Liver (tissue), 9 donors: ENCODE measurements around the gene CPLX1. TPM values are rescaled to one million over a fixed set of nuclear protein-coding genes. Genes with fewer than 3 reads are reported as not detected.

Experiments used
- DNase-seq: peaks from one replicate; pipeline ENCODE4 v3.0.0-alpha.2; 2017; ENCODE audit warnings: low spot score
- H3K27ac ChIP-seq, 2 donors: one replicate each; pipeline ENCODE4 v1.7.0; 2013; ENCODE audit warnings: inconsistent platforms in 2 of 2, low read length in 2 of 2, control low read depth in 1 of 2, low read depth in 1 of 2, mild to moderate bottlenecking in 1 of 2
- H3K27me3 ChIP-seq, 4 donors: one replicate each; pipeline versions ENCODE4 v1.6.1 to v1.7.0; 2013; ENCODE audit warnings: low read length in 3 of 4, inconsistent platforms in 1 of 4, mild to moderate bottlenecking in 1 of 4, moderate library complexity in 1 of 4; ENCODE audit not compliant: control insufficient read depth in 4 of 4, insufficient read depth in 4 of 4
- H3K36me3 ChIP-seq, 4 donors: one replicate each; pipeline versions ENCODE4 v1.6.1 to v1.7.0; 2013; ENCODE audit warnings: low read length in 3 of 4, mild to moderate bottlenecking in 3 of 4, low read depth in 1 of 4, moderate library complexity in 1 of 4; ENCODE audit not compliant: control insufficient read depth in 4 of 4, insufficient read depth in 3 of 4
- H3K4me1 ChIP-seq, 4 donors: one replicate each; pipeline versions ENCODE4 v1.6.1 to v1.7.0; 2013; ENCODE audit warnings: low read length in 3 of 4, mild to moderate bottlenecking in 3 of 4, moderate library complexity in 1 of 4; ENCODE audit not compliant: control insufficient read depth in 4 of 4, insufficient read depth in 4 of 4
- H3K4me3 ChIP-seq, 3 donors: one replicate each; pipeline versions ENCODE4 v1.6.1 to v1.7.0; 2013; ENCODE audit warnings: low read length in 3 of 3, control low read depth in 1 of 3, low read depth in 1 of 3, mild to moderate bottlenecking in 1 of 3
- H3K9ac ChIP-seq, 2 donors: one replicate each; pipeline ENCODE4 v1.7.0; 2013; ENCODE audit warnings: low read length in 2 of 2, mild to moderate bottlenecking in 2 of 2, moderate library complexity in 2 of 2, control low read depth in 1 of 2, low read depth in 1 of 2
- H3K9me3 ChIP-seq, 4 donors: one replicate each; pipeline versions ENCODE4 v1.6.1 to v1.7.0; 2013; ENCODE audit warnings: low read length in 3 of 4; ENCODE audit not compliant: control insufficient read depth in 4 of 4
- EGR1 ChIP-seq, 2 donors: IDR thresholded peaks; 2 replicates each; pipeline ENCODE4 v1.6.1; 2016 to 2018; ENCODE audit warnings: antibody characterized with exemption in 2 of 2, low read depth in 2 of 2
- FOXA2 ChIP-seq: IDR thresholded peaks from 2 replicates; pipeline ENCODE4 v1.6.1; 2016; ENCODE audit warnings: antibody characterized with exemption
- HNF4G ChIP-seq: IDR thresholded peaks from 2 replicates; pipeline ENCODE4 v1.6.1; 2016; ENCODE audit warnings: antibody characterized with exemption
- JUND ChIP-seq, 2 donors: IDR thresholded peaks; 2 replicates each; pipeline ENCODE4 v1.6.1; 2016; ENCODE audit warnings: antibody characterized with exemption in 2 of 2
- RAD21 ChIP-seq, 2 donors: IDR thresholded peaks; 2 replicates each; pipeline ENCODE4 v1.6.1; 2016; ENCODE audit warnings: antibody characterized with exemption in 2 of 2, mild to moderate bottlenecking in 2 of 2
- SP1 ChIP-seq: IDR thresholded peaks from 2 replicates; pipeline ENCODE4 v1.6.1; 2018; ENCODE audit warnings: antibody characterized with exemption, mild to moderate bottlenecking
- TAF1 ChIP-seq: conservative IDR thresholded peaks from 2 replicates; pipeline ENCODE4 v1.6.1; 2016; ENCODE audit warnings: antibody characterized with exemption, mild to moderate bottlenecking
- YY1 ChIP-seq: IDR thresholded peaks from 2 replicates; pipeline ENCODE4 v1.6.1; 2016; ENCODE audit warnings: antibody characterized with exemption, mild to moderate bottlenecking
- WGBS: extraction: QIAGEN DNeasy Blood & Tissue Kit; methylation state at CpG from one replicate; pipeline ENCODE4 v1.1.7; 2013; 5-methylcytosine and 5-hydroxymethylcytosine counted together
- polyA plus RNA-seq, 2 donors: library from polyadenylated mRNA; stranded (reverse) in 1 of 2; unstranded in 1 of 2; fragments of 200-250 nt in 1 of 2; fragments of >200 nt in 1 of 2; fragmentation: Nextera tagmentation in 1 of 2; extraction: Ambion mirVana in 1 of 2; gene quantifications; one replicate each; pipeline versions ENCODE4 v1.2.1 to v1.2.3, GENCODE V29; 2013 to 2015
- total RNA-seq, 2 donors: library from RNA; depleted of rRNA; stranded (reverse); fragments of >200 nt; gene quantifications; one replicate each; pipeline ENCODE4 v1.2.3, GENCODE V29; 2014
- TF ChIP-seq, protein P1 (sequence below): IDR thresholded peaks from 2 replicates; pipeline ENCODE4 v1.6.1; 2016; ENCODE audit warnings: antibody characterized with exemption
- TF ChIP-seq, protein P2 (sequence below): IDR thresholded peaks from 2 replicates; pipeline ENCODE4 v1.6.1; 2016; ENCODE audit warnings: antibody characterized with exemption
- TF ChIP-seq, protein P3 (sequence below): IDR thresholded peaks from 2 replicates; pipeline ENCODE4 v1.6.1; 2016; ENCODE audit warnings: antibody characterized with exemption
- TF ChIP-seq, protein P4 (sequence below): fragments of 150-350 bp; IDR thresholded peaks from 2 replicates; pipeline ENCODE4 v1.5.1; 2017; ENCODE audit warnings: improper control_type of control experiment, low read depth, low read length; ENCODE audit not compliant: missing input control
- donor health status: healthy.
- donor health status: healthy.
- donor health status: healthy.
- donor health status: healthy.
- donor health status: healthy.

CPLX1 gene
- total and polyA plus RNA-seq, 4 donors = 0.14 to 2.8 (median 0.80) TPM

DNA sequence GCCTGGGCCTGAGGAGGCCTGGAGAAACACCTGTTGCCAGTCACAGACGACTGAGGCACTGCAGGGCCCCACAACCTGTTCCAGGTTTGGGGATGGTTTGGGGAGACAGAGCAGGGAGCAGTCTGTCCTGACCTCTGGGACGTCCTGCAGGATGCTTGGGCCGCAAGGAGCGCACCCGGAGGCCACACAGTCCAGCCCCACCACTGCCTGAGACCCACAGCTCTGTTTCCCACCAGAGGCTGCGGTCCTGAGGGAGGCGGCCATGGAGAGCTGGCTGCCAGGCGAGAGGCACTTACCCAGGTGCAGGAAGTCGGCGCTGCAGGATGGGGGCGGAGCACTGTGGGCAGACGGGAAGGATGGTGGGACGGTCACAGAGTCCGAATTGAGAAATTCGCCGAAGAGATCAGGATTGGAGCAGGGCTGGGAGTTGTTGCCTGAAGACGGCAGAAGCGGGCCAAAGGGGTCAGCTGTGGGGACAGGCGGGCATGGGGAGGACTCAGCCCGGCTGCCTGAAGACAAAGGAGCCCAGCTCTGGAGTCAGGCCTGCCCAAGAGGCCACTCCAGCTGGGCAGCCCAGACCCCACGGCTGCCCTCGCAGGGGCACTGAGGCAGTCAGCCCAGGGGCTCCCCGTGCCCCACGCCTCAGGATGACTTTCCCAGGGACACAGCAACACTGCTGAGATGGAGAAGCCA is 40.3 kb upstream of the CPLX1 start:
- TF ChIP-seq, protein P1, sequence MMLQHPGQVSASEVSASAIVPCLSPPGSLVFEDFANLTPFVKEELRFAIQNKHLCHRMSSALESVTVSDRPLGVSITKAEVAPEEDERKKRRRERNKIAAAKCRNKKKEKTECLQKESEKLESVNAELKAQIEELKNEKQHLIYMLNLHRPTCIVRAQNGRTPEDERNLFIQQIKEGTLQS = no peak
- no peak for TF ChIP-seq SP1
- H3K4me1 ChIP-seq = no peaks in the 10 kb centered on the region
- DNase-seq = no peak
- peaks cover 9 to 85% (median 34%) of the 10 kb centered on the region in 4 donors for H3K36me3 ChIP-seq
- H3K9ac ChIP-seq = no peak overlapping the region
- H3K9me3 ChIP-seq = no peaks in the 10 kb centered on the region
- no peak overlapping the region for H3K4me3 ChIP-seq
- H3K27me3 ChIP-seq = no peaks in the 10 kb centered on the region
- WGBS = 93% methylated on average over 24 of the region's 24 CpGs
- no peak overlapping the region for H3K27ac ChIP-seq

GRCh38 chr4:865572-865971 is 39.6 kb upstream of the CPLX1 start:
- no peaks in the 10 kb centered on the region for H3K9me3 ChIP-seq
- H3K36me3 ChIP-seq = peaks cover 9 to 91% (median 35%) of the 10 kb centered on the region in 4 donors
- WGBS = 93% methylated on average over 18 of the region's 18 CpGs
- no peak overlapping the region for H3K27ac ChIP-seq
- no peak overlapping the region for H3K4me3 ChIP-seq
- H3K27me3 ChIP-seq = no peaks in the 10 kb centered on the region
- TF ChIP-seq, protein P1 = no peak
- TF ChIP-seq JUND (IDR thresholded peaks at IDR 0.05) = no peak
- TF ChIP-seq RAD21 (IDR thresholded peaks at IDR 0.05) = no peak
- TF ChIP-seq TAF1 = no peak
- no peak for TF ChIP-seq HNF4G
- no peak for TF ChIP-seq YY1
- TF ChIP-seq EGR1 (IDR thresholded peaks at IDR 0.05; ENCODE audit: low read depth in 2 of 2) = no peak
- TF ChIP-seq, protein P2, sequence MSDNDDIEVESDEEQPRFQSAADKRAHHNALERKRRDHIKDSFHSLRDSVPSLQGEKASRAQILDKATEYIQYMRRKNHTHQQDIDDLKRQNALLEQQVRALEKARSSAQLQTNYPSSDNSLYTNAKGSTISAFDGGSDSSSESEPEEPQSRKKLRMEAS = no peak
- TF ChIP-seq, protein P3, sequence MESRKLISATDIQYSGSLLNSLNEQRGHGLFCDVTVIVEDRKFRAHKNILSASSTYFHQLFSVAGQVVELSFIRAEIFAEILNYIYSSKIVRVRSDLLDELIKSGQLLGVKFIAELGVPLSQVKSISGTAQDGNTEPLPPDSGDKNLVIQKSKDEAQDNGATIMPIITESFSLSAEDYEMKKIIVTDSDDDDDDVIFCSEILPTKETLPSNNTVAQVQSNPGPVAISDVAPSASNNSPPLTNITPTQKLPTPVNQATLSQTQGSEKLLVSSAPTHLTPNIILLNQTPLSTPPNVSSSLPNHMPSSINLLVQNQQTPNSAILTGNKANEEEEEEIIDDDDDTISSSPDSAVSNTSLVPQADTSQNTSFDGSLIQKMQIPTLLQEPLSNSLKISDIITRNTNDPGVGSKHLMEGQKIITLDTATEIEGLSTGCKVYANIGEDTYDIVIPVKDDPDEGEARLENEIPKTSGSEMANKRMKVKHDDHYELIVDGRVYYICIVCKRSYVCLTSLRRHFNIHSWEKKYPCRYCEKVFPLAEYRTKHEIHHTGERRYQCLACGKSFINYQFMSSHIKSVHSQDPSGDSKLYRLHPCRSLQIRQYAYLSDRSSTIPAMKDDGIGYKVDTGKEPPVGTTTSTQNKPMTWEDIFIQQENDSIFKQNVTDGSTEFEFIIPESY = no peak
- H3K4me1 ChIP-seq = no peaks in the 10 kb centered on the region
- DNase-seq = no peak
- H3K9ac ChIP-seq = no peak overlapping the region

DNA sequence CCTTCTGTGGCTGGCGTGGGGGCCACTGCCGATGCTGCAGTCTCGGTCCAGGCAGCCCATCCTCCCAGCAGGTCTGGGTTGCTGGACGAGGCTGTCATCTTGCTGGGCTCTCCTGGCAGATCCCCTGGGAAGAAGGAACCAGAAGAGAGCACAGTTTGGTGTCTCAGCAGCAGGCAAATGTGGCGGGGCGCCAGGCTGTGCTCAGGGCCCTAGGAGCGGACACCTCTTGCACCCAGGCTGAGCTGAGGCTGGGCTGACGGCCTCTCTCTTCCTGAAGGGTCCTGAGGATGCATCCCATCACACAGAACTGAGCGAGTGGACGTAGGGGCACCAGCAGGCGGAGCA is 39.2 kb upstream of the CPLX1 start:
- Histone ChIP-seq H3K27me3 (no peaks in the 10 kb centered on the region), H3K4me1 (no peaks in the 10 kb centered on the region), H3K27ac (no peak overlapping the region), H3K9ac (no peak overlapping the region), H3K9me3 (no peaks in the 10 kb centered on the region), H3K4me3 (no peak overlapping the region), H3K36me3 (peaks cover 9 to 91% (median 34%) of the 10 kb centered on the region in 4 donors)
- TF ChIP-seq, protein P1 = no peak
- TF ChIP-seq, protein P2 = no peak
- no peak for TF ChIP-seq FOXA2
- TF ChIP-seq, protein P3 = no peak
- TF ChIP-seq, protein P4, sequence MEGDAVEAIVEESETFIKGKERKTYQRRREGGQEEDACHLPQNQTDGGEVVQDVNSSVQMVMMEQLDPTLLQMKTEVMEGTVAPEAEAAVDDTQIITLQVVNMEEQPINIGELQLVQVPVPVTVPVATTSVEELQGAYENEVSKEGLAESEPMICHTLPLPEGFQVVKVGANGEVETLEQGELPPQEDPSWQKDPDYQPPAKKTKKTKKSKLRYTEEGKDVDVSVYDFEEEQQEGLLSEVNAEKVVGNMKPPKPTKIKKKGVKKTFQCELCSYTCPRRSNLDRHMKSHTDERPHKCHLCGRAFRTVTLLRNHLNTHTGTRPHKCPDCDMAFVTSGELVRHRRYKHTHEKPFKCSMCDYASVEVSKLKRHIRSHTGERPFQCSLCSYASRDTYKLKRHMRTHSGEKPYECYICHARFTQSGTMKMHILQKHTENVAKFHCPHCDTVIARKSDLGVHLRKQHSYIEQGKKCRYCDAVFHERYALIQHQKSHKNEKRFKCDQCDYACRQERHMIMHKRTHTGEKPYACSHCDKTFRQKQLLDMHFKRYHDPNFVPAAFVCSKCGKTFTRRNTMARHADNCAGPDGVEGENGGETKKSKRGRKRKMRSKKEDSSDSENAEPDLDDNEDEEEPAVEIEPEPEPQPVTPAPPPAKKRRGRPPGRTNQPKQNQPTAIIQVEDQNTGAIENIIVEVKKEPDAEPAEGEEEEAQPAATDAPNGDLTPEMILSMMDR = no peak
- 97% methylated on average over 11 of the region's 11 CpGs for WGBS
- DNase-seq = no peak
